KG1 (cell line): ENCODE results near the gene USP37.
A peak's percentile ranks its signal among the peaks of the same experiment; 100 is the strongest.

Experiments
- DNase-seq: peaks from one replicate; lab custom pipeline; 2025; lab: John Stamatoyannopoulos, UW

The USP37 gene, protein sequence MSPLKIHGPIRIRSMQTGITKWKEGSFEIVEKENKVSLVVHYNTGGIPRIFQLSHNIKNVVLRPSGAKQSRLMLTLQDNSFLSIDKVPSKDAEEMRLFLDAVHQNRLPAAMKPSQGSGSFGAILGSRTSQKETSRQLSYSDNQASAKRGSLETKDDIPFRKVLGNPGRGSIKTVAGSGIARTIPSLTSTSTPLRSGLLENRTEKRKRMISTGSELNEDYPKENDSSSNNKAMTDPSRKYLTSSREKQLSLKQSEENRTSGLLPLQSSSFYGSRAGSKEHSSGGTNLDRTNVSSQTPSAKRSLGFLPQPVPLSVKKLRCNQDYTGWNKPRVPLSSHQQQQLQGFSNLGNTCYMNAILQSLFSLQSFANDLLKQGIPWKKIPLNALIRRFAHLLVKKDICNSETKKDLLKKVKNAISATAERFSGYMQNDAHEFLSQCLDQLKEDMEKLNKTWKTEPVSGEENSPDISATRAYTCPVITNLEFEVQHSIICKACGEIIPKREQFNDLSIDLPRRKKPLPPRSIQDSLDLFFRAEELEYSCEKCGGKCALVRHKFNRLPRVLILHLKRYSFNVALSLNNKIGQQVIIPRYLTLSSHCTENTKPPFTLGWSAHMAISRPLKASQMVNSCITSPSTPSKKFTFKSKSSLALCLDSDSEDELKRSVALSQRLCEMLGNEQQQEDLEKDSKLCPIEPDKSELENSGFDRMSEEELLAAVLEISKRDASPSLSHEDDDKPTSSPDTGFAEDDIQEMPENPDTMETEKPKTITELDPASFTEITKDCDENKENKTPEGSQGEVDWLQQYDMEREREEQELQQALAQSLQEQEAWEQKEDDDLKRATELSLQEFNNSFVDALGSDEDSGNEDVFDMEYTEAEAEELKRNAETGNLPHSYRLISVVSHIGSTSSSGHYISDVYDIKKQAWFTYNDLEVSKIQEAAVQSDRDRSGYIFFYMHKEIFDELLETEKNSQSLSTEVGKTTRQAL

DNA sequence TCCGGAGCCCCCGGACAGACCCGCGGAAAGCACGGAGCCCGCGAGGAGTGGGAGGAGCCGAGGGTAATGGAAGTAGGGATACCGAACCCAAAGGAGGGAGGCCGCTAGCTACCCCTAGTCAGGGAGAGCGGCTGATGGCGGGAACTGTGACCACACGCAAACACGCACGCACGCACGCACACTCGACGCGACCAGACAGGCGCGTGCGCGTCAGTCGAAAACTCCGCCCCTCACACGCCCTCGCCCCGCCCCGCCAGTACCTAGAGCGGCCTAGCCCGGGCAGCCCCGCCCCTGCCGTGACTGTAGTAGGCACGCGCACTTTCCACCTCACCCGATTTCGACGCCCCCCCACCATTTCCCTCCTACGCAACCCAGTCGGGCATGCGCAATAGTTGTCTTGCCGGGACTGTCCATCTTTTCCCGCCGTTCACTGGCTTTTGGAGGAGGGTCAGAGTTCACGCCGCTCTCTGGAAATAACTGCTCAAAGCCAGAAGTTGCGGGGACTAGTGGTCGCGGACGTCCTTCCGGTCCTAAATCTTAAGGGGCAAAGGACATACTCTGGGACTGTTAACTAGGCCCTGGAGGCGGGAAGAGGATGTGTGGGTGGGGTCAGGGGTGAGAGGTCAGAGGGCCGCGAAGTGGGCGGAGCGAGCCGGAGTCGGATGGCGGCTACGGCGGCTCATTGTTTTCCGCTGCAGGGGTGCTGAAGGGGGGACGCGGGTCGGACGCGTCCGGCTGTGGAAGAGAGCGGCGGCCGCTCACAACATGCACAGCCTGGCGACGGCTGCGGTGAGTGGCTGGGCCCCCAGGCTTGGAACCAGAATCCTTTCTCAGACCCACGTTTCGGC, at the start of gene USP37, which contains the start of gene CNOT9:
Gene USP37 (minus strand): TSS at position 162 of the 848 bp plus-strand sequence. CDS start 9,698 bp downstream, outside the sequence.
Gene CNOT9 (plus strand): TSS at position 650 of the 848 bp plus-strand sequence. CDS start 116 bp downstream, at position 766.
- DNase-seq: peak; percentile 99

DNA sequence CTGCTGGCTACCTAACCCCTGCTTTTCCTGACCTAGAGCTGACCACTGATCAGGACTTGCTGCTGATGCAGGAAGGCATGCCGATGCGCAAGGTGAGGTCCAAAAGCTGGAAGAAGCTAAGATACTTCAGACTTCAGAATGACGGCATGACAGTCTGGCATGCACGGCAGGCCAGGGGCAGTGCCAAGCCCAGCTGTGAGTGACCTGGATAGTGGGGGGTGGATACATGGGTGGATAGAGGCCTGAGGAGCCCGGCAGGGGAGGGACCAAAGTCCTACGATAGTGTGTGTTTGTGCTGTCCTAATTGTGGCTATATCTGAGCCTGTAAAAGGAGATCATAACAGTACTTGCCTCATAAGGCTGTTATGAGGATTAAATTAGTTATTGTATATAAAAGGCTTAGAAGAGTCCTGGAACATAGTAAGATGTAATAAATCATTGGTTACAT, 47.7 kb upstream of the USP37 start:
- no peak for DNase-seq

DNA sequence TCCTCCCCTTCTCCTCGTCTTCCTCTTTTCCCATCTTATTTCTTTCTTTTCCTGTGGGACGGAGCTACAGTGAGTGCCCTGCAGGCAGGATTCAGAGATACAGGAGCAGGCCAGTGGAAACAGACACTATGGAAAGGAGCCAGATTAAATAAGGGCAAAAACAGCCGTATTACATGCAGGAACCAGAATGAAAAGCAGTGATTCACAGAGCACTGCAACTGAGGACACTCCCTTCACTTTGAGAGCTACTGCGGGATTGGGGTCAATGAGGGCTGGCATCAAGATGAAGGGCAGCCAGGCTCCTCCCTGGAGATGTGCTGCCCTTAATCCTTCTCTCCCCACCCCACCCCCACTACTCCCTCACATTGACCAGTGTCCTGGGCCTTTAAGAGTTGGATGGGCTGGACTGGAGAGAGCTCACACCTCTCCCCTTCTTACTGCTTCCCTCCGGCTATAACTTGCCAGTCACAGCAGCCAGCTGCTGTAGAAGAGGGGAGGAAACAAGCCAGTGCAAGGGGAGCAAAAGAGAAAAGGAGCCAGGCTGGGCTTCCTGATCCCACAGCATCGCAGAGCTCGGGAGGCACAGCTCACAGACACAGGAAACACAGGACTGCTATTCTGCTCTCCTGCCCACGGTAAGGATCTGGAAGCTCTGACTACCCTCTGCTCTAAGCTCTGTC, 39.4 kb upstream of the USP37 start, which contains the start of gene PLCD4:
Gene PLCD4 (plus strand): TSS at position 464 of the 680 bp plus-strand sequence. CDS start 7,841 bp downstream, outside the sequence.
- DNase-seq: no peak

DNA sequence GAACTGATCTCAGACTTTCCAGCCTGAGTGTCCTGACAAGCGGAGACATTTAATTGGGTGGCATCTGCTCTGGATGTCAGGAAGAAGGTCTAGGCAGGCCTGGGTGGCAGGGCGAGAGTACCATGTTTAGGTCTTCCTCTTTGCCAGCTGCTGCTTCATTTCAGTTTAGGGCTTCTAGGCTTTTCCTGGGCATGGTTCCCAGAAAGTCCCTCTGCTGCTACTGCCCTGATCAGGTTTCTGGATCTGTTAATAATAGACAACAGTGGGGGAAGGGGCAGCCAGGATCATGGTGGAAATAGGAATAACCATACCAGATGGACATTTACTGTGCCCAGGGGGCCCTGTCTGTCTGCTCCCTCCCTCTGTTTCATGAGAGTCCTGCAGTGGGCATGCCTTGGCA, 37.3 kb upstream of the USP37 start:
- DNase-seq: no peak

DNA sequence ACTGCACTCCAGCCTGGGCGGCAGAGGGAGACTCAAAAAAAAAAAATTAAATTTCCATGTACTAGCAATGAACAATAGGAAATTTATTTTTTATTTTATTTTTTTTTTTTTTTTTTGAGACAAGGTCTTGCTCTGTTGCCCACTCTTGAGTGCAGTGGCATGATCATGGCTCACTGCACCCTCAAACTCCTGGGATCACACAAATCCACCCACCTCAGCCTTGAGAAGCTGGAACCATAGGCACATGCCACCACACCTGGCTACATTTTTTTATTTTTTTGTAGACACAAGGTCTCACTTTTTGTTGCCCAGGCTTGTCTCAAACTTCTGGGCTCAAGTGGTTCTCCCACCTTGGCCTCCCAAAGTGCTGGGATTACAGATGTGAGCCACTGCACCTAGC, 17.4 kb upstream of the USP37 start:
- DNase-seq: no peak

DNA sequence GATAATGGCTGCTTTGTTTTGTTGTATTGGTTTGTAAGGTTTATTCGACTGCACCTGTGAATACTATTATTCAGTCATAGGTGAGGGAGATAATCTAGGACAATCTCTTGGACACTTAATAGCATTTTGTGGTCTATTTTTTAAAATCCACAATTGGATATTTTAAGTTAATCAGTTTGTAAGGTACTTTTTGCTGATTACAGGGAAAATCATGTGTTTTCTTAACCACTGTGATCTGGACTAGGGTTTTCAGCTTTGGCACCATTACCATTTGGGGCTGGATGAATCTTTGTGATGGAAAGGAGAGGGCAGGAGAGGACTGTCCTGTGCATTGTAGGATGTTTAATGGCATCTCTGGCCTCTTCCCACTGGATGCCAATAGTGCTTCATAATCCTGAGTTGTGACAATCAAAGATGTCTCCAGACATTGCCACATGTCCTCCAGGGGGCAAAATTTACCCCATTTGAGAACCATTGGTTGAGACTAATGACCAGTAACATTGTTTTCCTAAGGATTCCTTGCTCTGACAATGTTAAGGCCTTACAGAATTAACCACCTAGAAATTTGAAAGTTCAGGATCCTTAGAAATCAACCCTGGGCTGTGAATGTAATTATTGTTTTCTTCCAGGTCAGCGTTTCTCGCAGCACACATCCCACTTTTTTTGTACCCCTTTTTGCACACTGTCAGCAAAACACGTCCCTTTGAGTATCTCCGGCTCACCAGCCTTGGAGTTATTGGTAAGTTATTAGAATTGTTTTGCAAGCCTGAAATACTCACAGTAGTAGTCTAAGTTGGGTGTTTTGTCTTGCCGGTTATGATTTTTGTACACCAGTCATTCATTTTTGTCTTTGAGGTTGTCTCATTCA, 16.1 kb upstream of the USP37 start:
- no peak for DNase-seq

DNA sequence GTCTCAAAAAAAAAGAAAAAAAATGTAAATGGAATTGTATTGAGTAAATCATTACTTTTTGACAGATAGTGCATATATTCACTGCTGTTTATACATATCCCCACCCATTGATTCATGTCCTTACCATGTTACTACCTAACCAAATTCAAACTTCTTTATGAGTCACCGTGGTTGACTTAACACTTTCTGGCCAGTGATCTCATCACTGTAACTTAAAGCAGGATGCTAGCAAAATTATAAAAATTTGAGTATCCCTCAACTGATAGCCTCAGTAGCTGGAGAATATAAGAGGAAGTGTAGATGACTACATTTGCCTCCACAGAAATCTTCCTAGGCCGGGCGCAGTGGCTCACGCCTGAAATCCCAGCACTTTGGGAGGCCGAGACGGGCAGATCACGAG, 13.9 kb upstream of the USP37 start:
- no peak for DNase-seq

DNA sequence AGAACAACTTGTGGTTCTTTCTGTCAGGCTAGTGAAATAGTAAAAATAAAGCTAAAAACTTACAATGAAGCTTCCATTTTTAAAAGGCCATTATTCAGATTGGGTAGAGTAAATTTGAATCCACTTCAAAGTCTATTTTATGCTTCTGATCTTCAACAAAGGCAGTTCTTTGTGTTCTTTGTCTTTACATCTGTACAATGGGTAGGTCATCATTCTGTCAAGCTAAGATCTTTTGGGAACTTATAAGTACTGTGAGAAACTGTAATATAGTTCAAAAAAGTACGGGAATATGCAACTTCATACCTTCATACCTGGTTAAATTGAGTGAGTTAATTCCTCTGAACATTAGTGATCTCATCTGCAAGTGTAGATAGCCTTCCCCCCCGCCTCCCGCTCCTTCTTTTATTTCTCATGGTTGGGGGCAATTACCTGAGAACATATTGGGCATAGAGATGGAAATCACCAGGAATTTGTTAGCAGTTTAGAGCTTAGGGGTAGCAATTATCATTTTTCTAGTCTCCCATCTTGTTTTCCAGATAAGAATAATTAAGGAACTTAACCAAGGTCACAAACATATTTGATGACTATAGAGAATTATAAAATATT, 10.2 kb upstream of the USP37 start:
- no peak for DNase-seq

DNA sequence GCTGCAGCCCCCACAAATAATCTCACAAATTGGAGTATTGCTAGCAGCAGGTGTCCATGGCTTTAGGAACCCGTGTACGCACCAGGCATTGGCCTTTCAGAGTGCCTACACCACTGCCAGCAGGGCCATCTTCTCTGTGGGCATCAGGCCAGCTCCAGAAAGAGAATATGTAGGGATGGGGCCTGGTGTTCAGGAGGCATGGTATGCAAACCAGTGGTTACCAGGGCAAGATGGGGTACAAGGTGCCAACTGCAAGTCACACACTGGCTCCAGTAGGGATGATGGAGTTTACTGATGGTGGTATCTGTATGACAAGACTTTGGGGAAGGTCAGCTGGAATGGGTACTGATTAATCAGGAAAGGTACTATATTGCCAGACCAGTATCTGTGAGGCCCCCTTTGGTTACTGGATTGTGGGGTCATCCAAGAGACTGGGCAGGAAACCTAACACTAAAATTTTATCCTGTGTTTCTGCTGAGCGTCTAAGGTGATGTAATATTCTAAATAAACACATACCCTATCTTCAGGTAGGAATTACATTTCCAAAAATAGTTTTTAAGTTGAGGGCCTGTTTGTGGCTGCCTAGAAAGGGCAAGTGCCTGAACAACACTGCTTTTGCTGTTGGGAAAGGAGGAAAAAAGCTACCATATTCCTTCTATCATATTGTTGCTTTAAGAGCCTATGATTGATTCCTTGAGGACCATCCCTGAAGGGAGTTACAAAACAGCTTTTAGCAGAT, 9.5 kb upstream of the USP37 start:
- DNase-seq: no peak

DNA sequence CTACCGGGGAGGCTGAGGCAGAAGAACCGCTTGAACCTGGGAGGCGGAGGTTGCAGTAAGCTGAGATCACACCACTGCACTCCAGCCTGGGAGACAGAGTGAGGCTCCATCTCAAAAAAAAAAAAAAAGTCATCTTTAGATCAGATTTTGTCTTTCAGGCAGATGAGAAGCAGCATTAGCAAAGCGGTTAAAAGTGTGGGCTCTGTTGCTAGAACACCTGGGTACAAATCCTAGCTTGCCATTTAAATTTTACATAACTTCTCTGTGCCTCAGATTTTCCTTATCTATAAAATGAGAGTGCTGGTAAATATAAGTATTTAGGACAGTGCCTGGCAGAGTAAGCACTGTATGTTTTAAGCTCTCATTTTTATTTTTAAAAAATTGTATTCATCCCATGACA, 8.7 kb upstream of the USP37 start:
- no peak for DNase-seq

DNA sequence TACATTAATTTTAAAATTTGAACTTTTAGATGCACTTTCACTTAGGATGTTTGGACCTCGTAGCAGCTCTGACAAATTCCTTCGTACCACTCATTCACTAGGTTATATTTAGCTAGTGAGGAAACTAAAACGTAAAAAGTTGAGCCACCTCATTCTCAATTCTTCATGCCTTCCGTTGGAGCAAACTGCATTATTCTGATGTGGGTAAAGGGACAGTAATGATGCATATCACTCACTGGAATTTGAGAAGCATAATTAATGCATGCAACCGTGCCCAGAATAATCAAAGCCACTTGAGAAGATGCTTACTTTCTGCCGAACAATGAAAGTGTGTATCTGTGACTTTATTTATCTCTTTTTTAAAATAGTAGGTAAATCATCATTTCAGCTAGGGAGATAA, 2.7 kb upstream of the USP37 start:
- DNase-seq: no peak

DNA sequence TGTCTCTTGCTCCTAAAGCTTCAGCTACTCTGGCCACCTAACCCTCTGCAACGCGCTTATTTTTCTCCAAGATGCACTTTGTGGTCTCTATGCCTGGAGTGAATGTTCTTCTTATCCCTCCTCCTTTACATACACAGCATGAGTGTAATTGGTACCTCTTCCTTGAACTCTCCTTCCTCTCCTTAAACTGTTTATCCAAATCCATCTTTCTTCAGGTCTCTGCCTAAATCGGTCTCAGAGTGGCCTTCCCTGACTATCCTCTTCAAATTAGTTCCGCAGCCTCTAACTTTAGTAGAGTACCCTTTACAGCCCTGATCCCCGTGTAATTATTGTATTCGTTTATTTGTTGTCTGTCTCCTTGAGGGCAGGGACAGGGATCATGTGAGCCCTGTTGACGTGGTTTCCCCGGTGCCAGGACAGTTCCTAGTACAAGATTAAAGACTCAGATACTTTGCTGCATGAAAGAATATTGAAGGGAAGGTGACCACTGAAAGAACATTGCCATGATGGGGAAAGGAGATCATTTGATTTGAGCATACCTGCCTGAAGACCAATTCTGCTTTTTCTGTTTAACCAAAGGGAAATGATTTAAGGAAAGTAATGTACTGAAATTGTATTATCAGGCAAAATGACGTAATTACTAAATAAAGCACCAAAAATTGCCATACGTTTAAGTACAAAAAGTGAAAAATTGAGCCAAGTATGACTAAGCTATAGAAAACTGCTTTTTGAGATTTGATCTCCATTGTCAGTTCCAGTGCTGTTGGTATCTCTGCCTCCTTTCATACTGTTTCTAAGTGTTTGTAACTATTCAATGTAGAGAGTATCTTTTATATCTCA, 1.7 kb upstream of the USP37 start:
- no peak for DNase-seq

DNA sequence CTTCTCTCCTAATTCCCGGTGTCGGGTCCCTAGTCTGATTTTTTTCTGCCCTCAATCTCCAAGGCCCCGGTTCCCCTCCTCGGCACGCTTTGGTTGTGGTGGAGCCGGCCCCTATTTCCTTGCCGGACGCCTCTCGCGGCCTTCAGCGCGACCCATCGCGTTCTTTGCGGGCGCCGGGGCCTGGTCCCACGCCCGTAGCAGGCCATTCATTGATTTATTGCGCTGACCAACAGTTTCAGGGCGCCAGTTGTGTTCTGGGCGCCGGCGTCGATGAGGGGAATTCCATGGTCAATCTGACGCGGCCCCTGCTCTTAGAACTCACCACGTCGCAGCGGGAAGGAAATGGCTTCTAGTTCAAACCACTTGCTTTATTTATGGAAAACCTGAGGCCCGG, 884 bp upstream of the USP37 start:
- peak; percentile 40 for DNase-seq

DNA sequence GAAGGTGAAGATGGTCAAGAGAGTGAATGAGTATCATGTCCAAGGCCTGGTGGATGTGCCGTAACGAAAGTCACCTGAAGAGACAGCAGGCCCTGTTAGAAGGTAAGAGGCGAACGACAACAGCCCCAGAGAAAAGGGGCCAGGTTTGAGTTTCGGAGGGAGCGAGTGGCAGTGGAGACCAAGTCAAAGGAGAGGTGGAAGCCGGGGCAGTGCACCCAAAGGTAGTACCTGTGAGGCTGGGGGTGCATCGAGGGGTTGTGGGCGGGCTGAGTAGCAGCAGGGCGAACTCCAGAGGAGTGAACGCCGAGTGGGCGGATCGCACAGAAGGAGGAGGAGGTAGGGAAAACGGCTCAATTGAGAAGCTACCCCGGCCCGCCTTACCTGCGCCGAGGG, 358 bp downstream of the USP37 start:
- DNase-seq: no peak

DNA sequence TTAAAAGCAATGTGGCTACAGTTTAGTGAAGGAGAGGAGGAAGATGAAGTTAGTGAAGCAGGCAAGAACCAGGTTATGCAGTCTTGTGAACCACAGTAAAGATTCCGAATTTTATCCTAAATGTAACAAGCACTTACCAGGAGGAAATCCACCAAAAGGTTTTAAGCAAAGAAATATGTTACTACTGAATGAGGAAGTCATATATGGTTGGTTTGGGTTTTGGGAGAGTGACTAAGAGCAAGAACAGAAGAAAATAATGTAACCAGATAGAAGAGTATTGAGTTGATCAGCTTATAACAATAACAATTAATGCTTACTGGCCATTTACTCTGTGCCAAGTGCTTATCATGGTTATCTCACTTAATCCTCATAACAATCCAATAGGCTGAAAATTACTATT, 1.9 kb downstream of the USP37 start:
- no peak for DNase-seq

DNA sequence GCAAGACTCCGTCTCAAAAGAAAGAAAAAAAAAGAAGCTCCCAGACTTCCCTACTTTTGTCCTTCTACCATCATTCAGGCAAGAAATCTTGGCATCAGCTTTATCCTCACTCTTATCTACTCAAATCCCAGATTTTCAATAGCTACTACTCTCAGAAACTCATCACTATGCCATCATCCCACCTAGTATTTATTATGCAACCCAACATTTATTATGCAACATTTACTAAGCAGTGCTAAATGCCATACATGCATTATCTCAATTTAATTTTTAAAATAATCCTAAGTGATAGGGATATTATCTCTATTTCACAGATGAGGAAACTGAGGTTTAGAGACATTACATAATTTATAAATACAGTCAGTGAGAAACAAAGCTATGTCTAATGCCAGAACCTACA, 4.1 kb downstream of the USP37 start:
- no peak for DNase-seq

DNA sequence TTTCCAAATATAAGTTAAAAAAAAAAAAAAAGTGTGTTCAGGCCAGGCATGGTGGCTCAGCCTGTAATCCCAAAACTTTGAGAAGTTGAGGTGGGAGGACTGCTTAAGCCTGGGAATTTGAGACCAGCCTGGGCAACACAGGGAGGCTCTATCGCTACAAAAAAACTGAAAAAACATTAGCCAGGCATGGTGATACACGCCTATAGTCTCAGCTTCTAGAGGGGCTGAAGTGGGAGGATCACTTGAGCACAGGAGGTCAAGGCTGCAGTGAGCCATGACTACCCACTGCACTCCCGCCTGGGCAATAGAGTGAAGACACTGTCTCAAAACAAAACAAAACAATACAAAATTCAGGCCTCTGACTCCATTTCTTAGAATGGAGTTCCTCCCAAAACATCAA, 9.2 kb downstream of the USP37 start:
- no peak for DNase-seq

DNA sequence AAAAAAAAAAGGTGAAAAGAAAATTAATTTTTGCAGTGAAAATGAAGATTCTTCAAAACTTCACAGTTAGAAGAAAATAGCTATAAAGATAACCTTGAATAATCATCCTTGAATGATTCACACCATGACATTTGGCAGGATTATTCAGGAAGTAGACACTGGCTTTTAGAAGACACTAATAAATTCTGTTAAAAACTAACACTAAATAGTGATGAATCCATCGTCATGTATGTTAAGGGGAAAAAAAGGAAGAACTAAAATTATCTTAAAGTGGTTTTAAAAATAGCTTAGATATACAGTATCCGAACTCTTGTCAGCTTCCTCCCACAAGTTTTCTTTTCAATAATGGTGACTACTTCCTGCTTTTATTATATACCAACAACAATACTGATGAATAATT, 10.2 kb downstream of the USP37 start:
- no peak for DNase-seq
